IPS DF 6.9 (cell line): ENCODE results near the gene SYCP2.

Experiments
- DNase-seq: peaks from one replicate; pipeline ENCODE4 v3.0.0-alpha.2; 2013; ENCODE audit warnings: low read depth, low spot score
- H3K27ac ChIP-seq: one replicate; pipeline ENCODE4 v1.5.1; 2013; ENCODE audit warnings: low read length, control low read depth
- H3K27me3 ChIP-seq: 2 replicates; pipeline ENCODE4 v1.6.1; 2013; ENCODE audit warnings: mild to moderate bottlenecking, low read length; ENCODE audit not compliant: control insufficient read depth, insufficient read depth
- H3K36me3 ChIP-seq: 2 replicates; pipeline ENCODE4 v1.6.1; 2013; ENCODE audit warnings: low read length; ENCODE audit not compliant: control insufficient read depth, insufficient read depth
- H3K4me1 ChIP-seq: 2 replicates; pipeline ENCODE4 v1.6.1; 2013; ENCODE audit warnings: low read length; ENCODE audit not compliant: control insufficient read depth, insufficient read depth
- H3K4me3 ChIP-seq: 2 replicates; pipeline ENCODE4 v1.5.1; 2013; ENCODE audit warnings: mild to moderate bottlenecking, low read length
- H3K9me3 ChIP-seq: 2 replicates; pipeline ENCODE4 v1.6.1; 2013; ENCODE audit warnings: low read length, inconsistent platforms; ENCODE audit not compliant: control insufficient read depth, insufficient read depth
- WGBS: extraction: QIAGEN DNeasy Blood & Tissue Kit; methylation state at CpG from one replicate; pipeline ENCODE4 v1.1.7; 2013; ENCODE audit warnings: mixed read lengths, missing lambda C conversion rate; ENCODE audit not compliant: insufficient read length, insufficient coverage; 5-methylcytosine and 5-hydroxymethylcytosine counted together

Gene SYCP2

DNA sequence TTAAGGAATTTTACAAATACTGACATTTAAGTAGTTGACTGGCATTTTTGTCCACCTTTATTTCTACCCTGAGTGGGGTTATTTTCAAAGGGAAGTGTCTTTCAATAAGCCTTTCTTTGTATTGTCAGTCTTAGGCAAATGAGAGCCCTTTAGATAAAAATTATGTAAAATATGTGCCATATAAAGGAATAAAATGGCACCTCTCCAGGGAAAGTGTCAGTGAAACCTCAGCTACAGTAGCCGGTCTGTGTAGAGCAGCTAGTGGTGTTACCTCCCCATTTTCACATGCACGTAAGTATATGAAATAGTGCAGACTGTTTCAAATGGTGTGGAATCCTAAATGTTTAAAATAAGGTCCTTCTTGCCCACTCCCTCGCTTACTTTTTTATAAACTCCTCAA is 11.7 kb upstream of the SYCP2 start:
- no CpG with 5 or more reads among the region's 3 CpGs for WGBS
- Histone ChIP-seq H3K4me3 (no peak overlapping the region), H3K9me3 (no peaks in the 10 kb centered on the region), H3K27ac (no peak overlapping the region), H3K27me3 (no peaks in the 10 kb centered on the region), H3K4me1 (no peaks in the 10 kb centered on the region), H3K36me3 (peaks cover 7% of the 10 kb centered on the region)
- no peak for DNase-seq

DNA sequence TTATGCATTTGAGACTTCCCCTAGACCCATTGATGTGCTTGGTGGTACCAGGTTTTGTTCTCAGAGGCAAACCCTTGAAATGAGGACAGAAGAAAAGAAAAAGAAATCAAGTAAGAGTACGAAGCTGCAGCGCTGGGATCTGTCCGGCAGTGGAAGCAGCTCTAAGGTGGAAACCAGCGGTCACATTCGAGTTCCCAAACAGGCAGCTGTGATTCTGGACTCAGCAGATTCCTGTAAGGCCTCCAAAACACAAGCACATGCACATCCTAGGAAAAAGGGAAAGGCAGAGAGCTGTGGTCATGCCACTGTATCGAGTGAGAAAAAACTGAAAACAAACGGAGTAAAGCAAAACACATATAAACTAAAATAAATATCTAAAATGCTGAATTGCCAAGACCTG is 11.3 kb upstream of the SYCP2 start:
- H3K4me1 ChIP-seq = no peaks in the 10 kb centered on the region
- H3K4me3 ChIP-seq = no peak overlapping the region
- no peaks in the 10 kb centered on the region for H3K9me3 ChIP-seq
- H3K27me3 ChIP-seq = no peaks in the 10 kb centered on the region
- no peak overlapping the region for H3K27ac ChIP-seq
- peaks cover 7% of the 10 kb centered on the region for H3K36me3 ChIP-seq
- no CpG with 5 or more reads among the region's 7 CpGs for WGBS
- DNase-seq = no peak

DNA sequence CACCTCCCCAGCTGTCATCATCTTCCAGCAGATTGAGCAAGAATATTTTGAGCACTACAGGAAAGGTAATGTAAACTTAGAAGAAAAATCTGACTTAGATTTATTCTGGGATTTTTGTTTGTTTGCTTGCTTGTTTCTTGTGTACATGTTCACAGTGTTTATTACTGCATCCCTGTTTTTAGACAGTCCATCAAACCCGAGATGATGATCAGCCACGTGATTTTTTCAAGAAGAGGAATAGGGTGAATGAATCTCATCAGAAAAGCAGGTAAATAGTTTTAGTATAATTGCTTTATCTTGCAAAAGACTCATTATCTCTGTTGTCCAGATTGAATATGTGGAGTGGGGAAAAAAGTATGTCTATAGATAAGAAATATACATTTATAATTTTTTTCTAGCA is 8.8 kb upstream of the SYCP2 start:
- Histone ChIP-seq H3K27ac (no peak overlapping the region), H3K4me3 (no peak overlapping the region), H3K36me3 (peaks cover 7% of the 10 kb centered on the region), H3K4me1 (no peaks in the 10 kb centered on the region), H3K9me3 (no peaks in the 10 kb centered on the region), H3K27me3 (peaks cover 4% of the 10 kb centered on the region; the same call in 1 of the 2 replicates)
- WGBS = no CpG with 5 or more reads among the region's 2 CpGs
- no peak for DNase-seq

DNA sequence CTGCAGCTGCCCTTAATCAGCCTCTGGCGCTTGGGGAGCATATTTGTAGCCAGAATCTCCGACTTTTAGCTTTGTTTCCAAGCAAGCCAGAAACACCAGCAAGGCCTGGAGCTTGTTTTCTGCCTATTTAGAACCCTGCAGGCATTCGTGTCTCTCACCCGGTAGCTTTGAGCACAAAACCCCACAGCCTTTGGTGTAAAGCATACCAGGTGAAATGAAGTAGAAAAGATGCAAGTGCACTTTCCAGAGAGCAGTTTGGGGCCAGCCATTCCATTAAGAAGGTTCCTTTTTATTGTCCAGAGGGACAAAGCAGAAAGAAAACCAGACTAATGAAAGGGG is 7.5 kb upstream of the SYCP2 start:
- Histone ChIP-seq H3K27me3 (peaks cover 4% of the 10 kb centered on the region; the same call in 1 of the 2 replicates), H3K27ac (no peak overlapping the region), H3K36me3 (peaks cover 7% of the 10 kb centered on the region), H3K4me3 (peak overlapping the region; percentile 63; the same call in 1 of the 2 replicates), H3K9me3 (no peaks in the 10 kb centered on the region), H3K4me1 (no peaks in the 10 kb centered on the region)
- DNase-seq = no peak
- WGBS = no CpG with 5 or more reads among the region's 4 CpGs

DNA sequence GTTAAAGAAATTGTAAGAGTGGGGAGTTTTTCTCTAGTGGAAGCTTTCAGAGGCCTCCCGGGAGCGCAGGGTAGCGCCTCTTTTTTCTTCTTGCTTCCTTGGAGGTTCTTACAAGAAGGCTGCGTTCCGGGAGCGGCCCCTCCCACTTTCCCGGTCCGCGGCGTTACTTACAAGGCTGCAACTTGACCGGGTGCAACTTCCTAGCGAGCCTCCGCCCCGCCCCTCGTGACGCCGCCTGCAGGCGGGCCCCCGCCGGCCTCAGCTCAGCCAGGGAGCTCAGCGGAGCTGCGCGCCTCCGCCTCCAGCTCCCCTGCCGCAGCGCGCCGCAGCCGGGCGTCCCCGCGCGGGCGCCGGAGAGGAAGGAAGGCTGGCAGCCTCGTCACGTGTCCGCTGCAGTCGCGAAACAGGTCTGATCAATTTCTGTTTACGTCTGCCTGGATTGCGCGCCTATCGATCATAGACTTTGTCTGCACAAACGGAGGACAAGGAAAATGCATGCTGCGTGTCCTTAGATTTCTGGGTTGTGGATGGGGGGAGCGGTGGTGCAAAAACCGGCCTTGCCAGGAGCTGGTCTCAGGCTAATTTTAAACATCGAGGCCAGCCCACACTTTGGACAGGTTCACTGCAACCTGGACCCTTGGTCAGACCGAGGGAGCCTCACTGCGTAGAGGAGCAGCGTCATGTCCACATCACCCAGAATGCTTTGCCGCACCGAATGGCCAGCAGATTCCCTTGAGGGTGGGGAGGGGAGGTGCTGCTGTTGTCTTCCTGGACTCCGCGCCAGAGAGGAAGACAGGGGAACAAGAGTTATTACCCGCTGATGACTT is 6.9 kb upstream of the SYCP2 start, which contains the start of the genes FAM217B and PPP1R3D:
Gene FAM217B (plus strand): TSS at position 261 of the 827 bp plus-strand sequence. CDS start 3,555 bp downstream, outside the sequence.
Gene PPP1R3D (minus strand): TSS at position 177 of the 827 bp plus-strand sequence. CDS start 374 bp downstream, outside the sequence.
- no CpG with 5 or more reads among the region's 57 CpGs for WGBS
- Histone ChIP-seq H3K27me3 (peaks cover 4% of the 10 kb centered on the region; the same call in 1 of the 2 replicates), H3K36me3 (peaks cover 7% of the 10 kb centered on the region), H3K4me1 (no peaks in the 10 kb centered on the region), H3K27ac (no peak within 1 kb of the TSS), H3K9me3 (no peaks in the 10 kb centered on the region), H3K4me3 (peak within 1 kb of the TSS; percentile 63)
- no peak for DNase-seq

DNA sequence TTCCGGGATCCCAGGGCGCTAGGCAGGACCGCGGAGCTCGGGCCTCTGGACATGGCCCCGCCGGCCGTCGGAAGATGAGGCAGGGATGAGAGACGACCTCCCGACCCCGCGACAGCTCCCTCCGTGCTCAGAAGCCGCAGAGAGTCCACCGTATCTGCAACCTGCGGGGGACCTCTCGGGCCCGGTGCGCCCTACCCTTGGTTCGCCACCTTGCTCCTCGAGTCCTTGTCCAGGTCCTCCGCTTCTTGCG is 6.4 kb upstream of the SYCP2 start:
- Histone ChIP-seq H3K27me3 (peaks cover 4% of the 10 kb centered on the region; the same call in 1 of the 2 replicates), H3K4me1 (no peaks in the 10 kb centered on the region), H3K27ac (no peak overlapping the region), H3K36me3 (peaks cover 7% of the 10 kb centered on the region), H3K9me3 (no peaks in the 10 kb centered on the region), H3K4me3 (peak overlapping the region; percentile 63; the same call in 1 of the 2 replicates)
- DNase-seq = no peak
- WGBS = no CpG with 5 or more reads among the region's 24 CpGs

- no peak for DNase-seq
- WGBS = no CpG with 5 or more reads among the region's 104 CpGs
These were observed 5.8 kb upstream of the SYCP2 start for GRCh38 chr20:59939052-59939878.

GRCh38 chr20:59938696-59939051 is 5.2 kb upstream of the SYCP2 start:
- Histone ChIP-seq H3K27ac (no peak overlapping the region), H3K27me3 (peaks cover 5% of the 10 kb centered on the region; the same call in 1 of the 2 replicates), H3K4me1 (no peaks in the 10 kb centered on the region), H3K9me3 (no peaks in the 10 kb centered on the region), H3K36me3 (no peaks in the 10 kb centered on the region), H3K4me3 (no peak overlapping the region)
- no CpG with 5 or more reads among the region's 7 CpGs for WGBS
- DNase-seq = no peak

More at GRCh38 chr20:59939052-59939878, 5.8 kb upstream of the SYCP2 start:
- Histone ChIP-seq H3K4me3 (peak overlapping the region; percentile 63; the same call in 1 of the 2 replicates), H3K27me3 (peaks cover 5% of the 10 kb centered on the region; the same call in 1 of the 2 replicates), H3K9me3 (no peaks in the 10 kb centered on the region), H3K36me3 (peaks cover 2% of the 10 kb centered on the region; the same call in 1 of the 2 replicates), H3K4me1 (no peaks in the 10 kb centered on the region), H3K27ac (no peak overlapping the region)

- no peak for DNase-seq
- WGBS = no CpG with 5 or more reads among the region's 4 CpGs
- H3K4me3 ChIP-seq = no peak overlapping the region
- H3K9me3 ChIP-seq = no peaks in the 10 kb centered on the region
- no peak overlapping the region for H3K27ac ChIP-seq
- no peaks in the 10 kb centered on the region for H3K4me1 ChIP-seq
- peaks cover 5% of the 10 kb centered on the region; the same call in 1 of the 2 replicates for H3K27me3 ChIP-seq
- H3K36me3 ChIP-seq = no peaks in the 10 kb centered on the region
These were observed 4.8 kb upstream of the SYCP2 start for GRCh38 chr20:59938221-59938620.

GRCh38 chr20:59937150-59937549 is 3.7 kb upstream of the SYCP2 start:
- Histone ChIP-seq H3K4me1 (no peaks in the 10 kb centered on the region), H3K9me3 (no peaks in the 10 kb centered on the region), H3K4me3 (no peak overlapping the region), H3K27me3 (peaks cover 5% of the 10 kb centered on the region; the same call in 1 of the 2 replicates), H3K27ac (no peak overlapping the region), H3K36me3 (no peaks in the 10 kb centered on the region; the same call in 1 of the 2 replicates)
- WGBS = no CpG with 5 or more reads among the region's 3 CpGs
- no peak for DNase-seq
